Stomach (tissue), 9 donors: ENCODE results near the gene CST3. TPM values are rescaled to one million over a fixed set of nuclear protein-coding genes. Genes with fewer than 3 reads are reported as not detected.

ENCODE experiments used
- DNase-seq, 2 donors: peaks; one replicate each; pipeline versions ENCODE4 v3.0.0 to v3.0.0-alpha.2; 2013 to 2019
- H3K27ac ChIP-seq, 5 donors: fragments of 200-600 bp in 4 of 5; sonication (generic) in 4 of 5; one replicate each; pipeline ENCODE4 v1.5.1; 2013 to 2019; ENCODE audit warnings: mild to moderate bottlenecking in 1 of 5, moderate library complexity in 1 of 5
- H3K27me3 ChIP-seq, 3 donors: fragments of 200-600 bp; sonication (generic); one replicate each; pipeline ENCODE4 v1.5.1; 2017 to 2019; ENCODE audit warnings: mixed run types in 1 of 3
- H3K36me3 ChIP-seq, 4 donors: fragments of 200-600 bp; sonication (generic); 1 replicate in 3 of 4; 2 replicates in 1 of 4; pipeline ENCODE4 v1.5.1; 2016 to 2019
- H3K4me1 ChIP-seq, 4 donors: fragments of 200-600 bp; sonication (generic); one replicate each; pipeline ENCODE4 v1.5.1; 2016 to 2019
- H3K4me3 ChIP-seq, 4 donors: fragments of 200-600 bp; sonication (generic) in 3 of 4; one replicate each; pipeline ENCODE4 v1.5.1; 2016 to 2019; ENCODE audit warnings: mild to moderate bottlenecking in 1 of 4
- H3K9me3 ChIP-seq, 4 donors: fragments of 200-600 bp; sonication (generic); one replicate each; pipeline ENCODE4 v1.5.1; 2016 to 2019
- EP300 ChIP-seq: sonication (generic); formaldehyde crosslinking; IDR thresholded peaks from one replicate; pipeline ENCODE4 v1.6.1; 2017; ENCODE audit warnings: antibody characterized with exemption
- POLR2A ChIP-seq, 4 donors: fragments of 450-650 bp; IDR thresholded peaks; one replicate each; pipeline ENCODE4 v1.6.1; 2016; ENCODE audit warnings: antibody characterized with exemption in 4 of 4, control low read depth in 2 of 4, mild to moderate bottlenecking in 1 of 4, moderate library complexity in 1 of 4
- POLR2AphosphoS5 ChIP-seq, 3 donors: sonication (generic); formaldehyde crosslinking; IDR thresholded peaks; one replicate each; pipeline ENCODE4 v1.6.1; 2016; ENCODE audit warnings: antibody characterized with exemption in 3 of 3
- WGBS, 5 donors: extraction: QIAGEN DNeasy Blood & Tissue Kit in 3 of 5; methylation state at CpG; one replicate each; pipeline versions ENCODE4 v1.1.5 to v1.1.7; 2013 to 2018; 5-methylcytosine and 5-hydroxymethylcytosine counted together
- intact Hi-C: fragments of 100-400 bp; cut with DNase I; formaldehyde crosslinking; loops from one replicate; pipeline ENCODE4 v1.15.1; 2023; ENCODE audit warnings: low total_unique reads
- polyA plus RNA-seq, 3 donors: library from polyadenylated mRNA; stranded (reverse); fragments of 200-250 nt; gene quantifications; one replicate each; pipeline ENCODE4 v1.2.3, GENCODE V29; 2013
- total RNA-seq, 5 donors: library from RNA; depleted of rRNA; stranded (reverse); fragments of >200 nt; gene quantifications; one replicate each; pipeline versions ENCODE4 v1.1.0 to v1.2.3, GENCODE V29; 2014 to 2016
- TF ChIP-seq, protein P1 (sequence below), 7 experiments: fragments of 450-650 bp in 4 of 7; fragments of 200-600 bp in 3 of 7; sonication (generic) in 3 of 7; IDR thresholded peaks; one replicate each; pipeline ENCODE4 v1.5.1; 2016 to 2019; ENCODE audit warnings: antibody characterized with exemption in 7 of 7, control low read depth in 2 of 7, mild to moderate bottlenecking in 1 of 7
- donor health status: healthy with polysubstance abuse.
- donor health status: Bipolar disorder and iron deficiency.
- donor health status: healthy.

The CST3 gene
- total and polyA plus RNA-seq, 8 donors, result 231 to 2,024 (median 578) TPM

- no peak for DNase-seq
- Histone ChIP-seq H3K9me3 (no peaks in the 10 kb centered on the region), H3K36me3 (no peaks in the 10 kb centered on the region), H3K27ac (peak overlapping the region in 4 of 5 donors; percentile 48 to 71 (median 57)), H3K27me3 (no peaks in the 10 kb centered on the region), H3K4me3 (no peak overlapping the region), H3K4me1 (peaks cover 0 to 35% (median 17%) of the 10 kb centered on the region in 4 donors)
- TF ChIP-seq, protein P1, sequence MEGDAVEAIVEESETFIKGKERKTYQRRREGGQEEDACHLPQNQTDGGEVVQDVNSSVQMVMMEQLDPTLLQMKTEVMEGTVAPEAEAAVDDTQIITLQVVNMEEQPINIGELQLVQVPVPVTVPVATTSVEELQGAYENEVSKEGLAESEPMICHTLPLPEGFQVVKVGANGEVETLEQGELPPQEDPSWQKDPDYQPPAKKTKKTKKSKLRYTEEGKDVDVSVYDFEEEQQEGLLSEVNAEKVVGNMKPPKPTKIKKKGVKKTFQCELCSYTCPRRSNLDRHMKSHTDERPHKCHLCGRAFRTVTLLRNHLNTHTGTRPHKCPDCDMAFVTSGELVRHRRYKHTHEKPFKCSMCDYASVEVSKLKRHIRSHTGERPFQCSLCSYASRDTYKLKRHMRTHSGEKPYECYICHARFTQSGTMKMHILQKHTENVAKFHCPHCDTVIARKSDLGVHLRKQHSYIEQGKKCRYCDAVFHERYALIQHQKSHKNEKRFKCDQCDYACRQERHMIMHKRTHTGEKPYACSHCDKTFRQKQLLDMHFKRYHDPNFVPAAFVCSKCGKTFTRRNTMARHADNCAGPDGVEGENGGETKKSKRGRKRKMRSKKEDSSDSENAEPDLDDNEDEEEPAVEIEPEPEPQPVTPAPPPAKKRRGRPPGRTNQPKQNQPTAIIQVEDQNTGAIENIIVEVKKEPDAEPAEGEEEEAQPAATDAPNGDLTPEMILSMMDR (IDR thresholded peaks at IDR 0.05), result no peak
- TF ChIP-seq POLR2A (IDR thresholded peaks at IDR 0.05) (no peak), EP300 (no peak), POLR2AphosphoS5 (IDR thresholded peaks at IDR 0.05) (no peak)
- intact Hi-C loops, result no loop called here
- WGBS, 5 donors, result 73 to 82% (median 79%) methylated on average over 10 of the region's 10 CpGs
Measured at GRCh38 chr20:23656372-23656771, 18.6 kb upstream of the CST3 start.

- peak in 1 of 2 donors; percentile 68 for DNase-seq
- WGBS, 5 donors, result 36 to 55% (median 52%) methylated on average over 16 to 23 of the region's 23 CpGs
Measured at GRCh38 chr20:23655491-23656211, 17.9 kb upstream of the CST3 start.

DNA sequence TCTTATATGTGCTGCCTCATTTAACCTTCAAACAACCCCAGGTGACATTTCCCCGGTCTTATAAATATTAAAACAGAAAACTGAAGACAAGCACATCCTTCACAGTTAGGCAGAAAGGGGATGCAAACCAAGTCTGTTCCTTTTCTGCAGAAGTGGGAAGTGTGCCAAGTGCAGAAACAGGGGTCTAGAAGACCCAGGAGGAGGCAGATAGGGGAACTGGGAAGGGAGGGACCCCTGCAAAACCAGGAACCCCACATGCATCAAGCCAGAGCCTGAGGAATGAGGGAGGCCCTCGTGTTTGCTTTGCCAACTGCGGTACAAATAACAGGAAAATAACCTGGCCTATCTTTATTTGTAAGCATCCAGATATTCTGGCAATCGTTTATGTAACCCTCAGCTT, 17.0 kb upstream of the CST3 start:
- Histone ChIP-seq H3K36me3 (no peaks in the 10 kb centered on the region), H3K27ac (peak overlapping the region in 2 of 5 donors; percentile 48 to 71), H3K9me3 (no peaks in the 10 kb centered on the region), H3K4me3 (no peak overlapping the region), H3K4me1 (peaks cover 0 to 35% (median 17%) of the 10 kb centered on the region in 4 donors), H3K27me3 (no peaks in the 10 kb centered on the region)
- DNase-seq, result no peak
- intact Hi-C loops, result no loop called here
- TF ChIP-seq POLR2A (IDR thresholded peaks at IDR 0.05) (no peak), EP300 (no peak), POLR2AphosphoS5 (IDR thresholded peaks at IDR 0.05) (no peak)
- TF ChIP-seq, protein P1 (IDR thresholded peaks at IDR 0.05), result no peak
- WGBS, 5 donors, result 48 to 62% (median 51%) methylated on average over 4 of the region's 4 CpGs

More at GRCh38 chr20:23655491-23656211, 17.9 kb upstream of the CST3 start:
- H3K27ac ChIP-seq, result peak overlapping the region in 4 of 5 donors; percentile 48 to 71 (median 57)
- peak overlapping the region in 1 of 4 donors; percentile 7 for H3K4me3 ChIP-seq
- TF ChIP-seq, protein P1 (IDR thresholded peaks at IDR 0.05), result no peak
- TF ChIP-seq POLR2AphosphoS5 (IDR thresholded peaks at IDR 0.05), result no peak
- no peak for TF ChIP-seq POLR2A (IDR thresholded peaks at IDR 0.05)
- TF ChIP-seq EP300, result no peak
- H3K4me1 ChIP-seq, result peaks cover 0 to 35% (median 17%) of the 10 kb centered on the region in 4 donors
- H3K27me3 ChIP-seq, result no peaks in the 10 kb centered on the region
- no peaks in the 10 kb centered on the region for H3K36me3 ChIP-seq
- no peaks in the 10 kb centered on the region for H3K9me3 ChIP-seq
- intact Hi-C loops, result no loop called here

DNA sequence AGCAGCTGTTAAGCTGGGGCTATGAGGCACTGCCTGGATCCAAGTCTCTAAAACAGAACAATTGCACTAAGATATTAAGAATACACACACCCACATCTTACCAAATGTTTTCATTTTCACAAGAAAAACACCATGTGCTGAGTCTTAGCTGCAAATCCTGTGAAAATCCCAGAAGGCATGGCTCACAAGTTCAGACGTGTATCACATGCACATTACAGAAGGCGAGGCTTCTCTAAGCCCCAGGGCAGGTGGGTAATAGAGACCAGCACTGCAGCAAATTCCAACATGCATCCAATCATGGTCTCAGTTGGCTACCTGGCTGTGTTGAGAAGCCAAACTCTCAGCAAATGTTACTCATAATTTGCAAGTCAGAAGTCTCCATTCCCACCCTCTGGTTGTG, 16.2 kb upstream of the CST3 start:
- Histone ChIP-seq H3K4me1 (peaks cover 0 to 35% (median 17%) of the 10 kb centered on the region in 4 donors), H3K9me3 (no peaks in the 10 kb centered on the region), H3K36me3 (no peaks in the 10 kb centered on the region), H3K27me3 (no peaks in the 10 kb centered on the region), H3K27ac (no peak overlapping the region), H3K4me3 (no peak overlapping the region)
- intact Hi-C loops, result no loop called here
- WGBS, 5 donors, result 55 to 79% (median 72%) methylated on average over 2 of the region's 2 CpGs
- TF ChIP-seq POLR2AphosphoS5 (IDR thresholded peaks at IDR 0.05) (no peak), POLR2A (IDR thresholded peaks at IDR 0.05) (no peak), EP300 (no peak)
- TF ChIP-seq, protein P1 (IDR thresholded peaks at IDR 0.05), result no peak
- DNase-seq, result no peak
